A673 (cell line): ENCODE results near the gene SIGLEC9.

Source experiments
- EZH2 ChIP-seq: fragments of 200-600 bp; sonication (generic); IDR thresholded peaks from 2 replicates; pipeline ENCODE4 v1.6.1; 2017; ENCODE audit warnings: borderline replicate concordance, low read depth, mild to moderate bottlenecking, mixed read lengths, antibody characterized with exemption, low read length; ENCODE audit not compliant: poor library complexity, severe bottlenecking
- TF ChIP-seq, protein P1 (sequence below): fragments of 300-800, 200-600 bp; sonication (generic); conservative IDR thresholded peaks from 2 replicates; pipeline ENCODE4 v1.5.1; 2017; ENCODE audit warnings: low read depth, mild to moderate bottlenecking, antibody characterized with exemption, low read length, moderate library complexity, mixed read lengths

DNA sequence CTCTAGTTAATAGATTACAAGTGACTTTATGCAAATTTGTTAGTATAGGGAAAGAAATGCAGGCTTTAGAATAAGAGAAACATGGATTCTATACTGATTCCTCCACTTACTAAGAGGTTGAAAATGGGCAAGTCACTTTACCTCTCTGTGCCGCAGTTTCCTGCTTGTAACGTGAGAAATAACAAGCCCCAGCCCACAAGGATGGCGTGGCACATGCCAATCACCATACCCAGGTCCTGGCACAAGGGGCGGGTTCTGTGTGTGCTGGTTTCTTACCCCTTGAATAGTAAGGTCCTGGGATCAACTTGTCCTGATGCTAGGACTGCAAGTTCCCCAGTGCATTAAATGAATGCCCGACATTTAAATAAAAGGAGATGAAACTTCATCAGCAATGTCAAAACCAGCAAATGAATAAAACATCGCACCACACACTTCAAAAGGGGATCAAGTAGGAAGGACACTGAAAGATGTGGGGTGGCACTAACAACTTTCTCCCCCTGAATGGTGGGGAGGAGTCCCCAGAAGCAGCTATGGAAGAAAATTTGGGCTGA lies 7.9 kb upstream of the SIGLEC9 start:
- TF ChIP-seq, protein P1, sequence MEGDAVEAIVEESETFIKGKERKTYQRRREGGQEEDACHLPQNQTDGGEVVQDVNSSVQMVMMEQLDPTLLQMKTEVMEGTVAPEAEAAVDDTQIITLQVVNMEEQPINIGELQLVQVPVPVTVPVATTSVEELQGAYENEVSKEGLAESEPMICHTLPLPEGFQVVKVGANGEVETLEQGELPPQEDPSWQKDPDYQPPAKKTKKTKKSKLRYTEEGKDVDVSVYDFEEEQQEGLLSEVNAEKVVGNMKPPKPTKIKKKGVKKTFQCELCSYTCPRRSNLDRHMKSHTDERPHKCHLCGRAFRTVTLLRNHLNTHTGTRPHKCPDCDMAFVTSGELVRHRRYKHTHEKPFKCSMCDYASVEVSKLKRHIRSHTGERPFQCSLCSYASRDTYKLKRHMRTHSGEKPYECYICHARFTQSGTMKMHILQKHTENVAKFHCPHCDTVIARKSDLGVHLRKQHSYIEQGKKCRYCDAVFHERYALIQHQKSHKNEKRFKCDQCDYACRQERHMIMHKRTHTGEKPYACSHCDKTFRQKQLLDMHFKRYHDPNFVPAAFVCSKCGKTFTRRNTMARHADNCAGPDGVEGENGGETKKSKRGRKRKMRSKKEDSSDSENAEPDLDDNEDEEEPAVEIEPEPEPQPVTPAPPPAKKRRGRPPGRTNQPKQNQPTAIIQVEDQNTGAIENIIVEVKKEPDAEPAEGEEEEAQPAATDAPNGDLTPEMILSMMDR: no peak
- TF ChIP-seq EZH2: no peak
